GM18858 (cell line): ENCODE data around the gene RAD9A.
"Not testable (repeated sequence)": the region's sequence is repeated elsewhere in the genome, so short reads cannot be mapped to it uniquely, and the experiment has no call there.

Experiments
- ATAC-seq: cut with Tn5 transposase; IDR thresholded peaks from one replicate; pipeline ENCODE4 v1.9.1; 2021; ENCODE audit not compliant: unreplicated experiment

RAD9A gene

GRCh38 chr11:67395555-67396258 is 3.9 kb downstream of the RAD9A start:
- ATAC-seq, result no peak

GRCh38 chr11:67396259-67396581 is 4.4 kb downstream of the RAD9A start:
- ATAC-seq, result no peak

DNA sequence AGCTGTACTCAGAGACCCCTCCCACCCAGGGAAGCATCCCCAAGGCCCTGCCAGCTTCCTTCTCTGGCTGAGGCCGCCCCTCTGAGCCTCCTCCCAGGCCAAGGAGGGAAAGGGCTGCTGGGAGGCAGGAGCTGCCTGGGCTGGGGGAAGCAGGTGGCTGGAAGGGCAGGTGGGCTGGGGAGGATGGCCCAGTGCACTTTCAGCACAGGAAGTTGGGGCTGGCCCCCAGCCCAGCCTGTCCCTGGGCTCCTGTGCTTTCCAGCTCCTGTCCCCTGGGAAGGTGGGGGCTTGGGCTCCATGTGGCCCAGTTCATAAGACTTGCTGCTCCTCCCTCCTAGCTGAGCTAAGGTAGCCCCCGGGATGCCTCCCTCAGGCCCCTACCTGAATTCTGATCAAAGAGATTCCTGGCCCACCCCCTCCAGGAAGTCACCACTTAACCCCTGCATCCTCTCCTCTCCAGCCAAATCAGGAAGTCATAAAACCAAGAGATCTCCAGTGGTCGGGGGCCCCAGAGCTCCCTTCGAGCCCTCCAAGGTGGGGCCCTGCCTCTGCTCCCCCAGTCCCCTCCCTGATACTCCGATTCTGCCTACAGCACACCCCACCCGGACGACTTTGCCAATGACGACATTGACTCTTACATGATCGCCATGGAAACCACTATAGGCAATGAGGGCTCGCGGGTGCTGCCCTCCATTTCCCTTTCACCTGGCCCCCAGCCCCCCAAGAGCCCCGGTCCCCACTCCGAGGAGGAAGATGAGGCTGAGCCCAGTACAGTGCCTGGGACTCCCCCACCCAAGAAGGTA is 5.0 kb downstream of the RAD9A start:
- ATAC-seq, result no peak

- no peak for ATAC-seq
Observed at GRCh38 chr11:67397536-67397935, 5.8 kb downstream of the RAD9A start.

DNA sequence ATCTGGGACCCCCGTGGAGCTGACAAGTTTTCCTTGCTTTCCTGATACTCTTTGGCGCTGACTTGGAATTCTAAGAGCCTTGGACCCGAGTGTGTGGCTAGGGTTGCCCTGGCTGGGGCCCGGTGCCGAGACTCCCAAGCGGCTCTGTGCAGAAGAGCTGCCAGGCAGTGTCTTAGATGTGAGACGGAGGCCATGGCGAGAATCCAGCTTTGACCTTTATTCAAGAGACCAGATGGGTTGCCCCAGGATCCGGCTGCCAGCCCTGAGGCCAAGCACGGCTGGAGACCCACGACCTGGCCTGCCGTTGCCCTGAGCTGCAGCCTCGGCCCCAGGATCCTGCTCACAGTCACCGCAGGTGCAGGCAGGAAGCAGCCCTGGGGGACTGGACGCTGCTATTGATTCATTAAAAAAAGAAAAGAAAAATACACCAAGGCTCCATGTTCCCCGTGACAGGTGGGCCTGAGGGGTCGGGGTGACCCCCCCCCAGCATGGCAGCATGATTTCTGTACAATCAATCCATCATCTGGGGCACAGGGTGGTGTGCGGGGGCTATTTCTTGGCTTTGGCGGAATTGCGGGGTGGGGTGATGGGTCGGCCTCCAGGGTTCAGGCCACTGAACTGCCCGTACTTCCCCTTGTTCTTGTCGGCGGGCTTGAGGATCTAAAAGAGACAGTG is 6.3 kb downstream of the RAD9A start:
- ATAC-seq, result no peak

DNA sequence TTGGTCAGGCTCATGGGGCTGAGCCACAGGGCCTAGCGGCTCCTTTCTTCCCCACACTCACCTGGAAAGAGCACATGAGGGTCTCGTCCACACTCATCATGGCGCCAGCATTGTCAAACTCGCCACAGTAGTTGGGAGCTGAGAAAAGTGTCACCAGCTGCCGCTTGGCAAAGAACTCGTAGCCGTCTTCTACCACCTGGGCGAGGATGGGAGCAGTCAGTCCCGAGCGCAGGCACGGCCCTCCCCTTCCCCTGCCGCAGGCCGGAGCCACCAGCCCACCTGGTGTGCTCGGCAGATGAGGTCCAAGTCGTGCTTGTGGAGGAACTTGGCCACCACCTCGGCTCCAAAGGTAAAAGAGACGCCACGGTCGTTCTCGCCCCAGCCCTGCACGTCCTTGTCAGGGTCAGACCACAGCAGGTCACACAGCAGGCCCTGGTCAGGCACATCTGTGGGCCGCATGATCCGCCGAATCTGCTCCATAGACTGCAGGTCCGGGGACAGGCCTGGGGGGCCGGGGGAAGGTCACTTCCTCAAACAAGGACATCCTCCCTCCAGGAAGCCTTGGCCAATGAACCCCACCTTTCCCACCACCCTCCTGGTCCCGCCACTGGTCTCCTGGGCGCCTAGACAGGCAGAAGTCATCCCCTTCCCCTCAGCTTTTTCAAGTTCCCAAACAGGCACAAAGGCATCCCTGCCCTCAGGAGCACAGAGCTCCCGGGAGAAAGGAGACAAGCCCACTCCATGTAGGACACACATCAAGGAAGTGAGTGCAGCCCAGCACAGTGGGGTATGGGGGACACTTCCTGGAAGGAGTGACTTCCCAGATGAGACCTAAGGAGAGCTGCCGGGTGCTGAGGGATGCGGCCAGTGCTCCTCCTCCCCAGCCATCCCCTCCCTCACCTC is 7.1 kb downstream of the RAD9A start:
- no peak for ATAC-seq

DNA sequence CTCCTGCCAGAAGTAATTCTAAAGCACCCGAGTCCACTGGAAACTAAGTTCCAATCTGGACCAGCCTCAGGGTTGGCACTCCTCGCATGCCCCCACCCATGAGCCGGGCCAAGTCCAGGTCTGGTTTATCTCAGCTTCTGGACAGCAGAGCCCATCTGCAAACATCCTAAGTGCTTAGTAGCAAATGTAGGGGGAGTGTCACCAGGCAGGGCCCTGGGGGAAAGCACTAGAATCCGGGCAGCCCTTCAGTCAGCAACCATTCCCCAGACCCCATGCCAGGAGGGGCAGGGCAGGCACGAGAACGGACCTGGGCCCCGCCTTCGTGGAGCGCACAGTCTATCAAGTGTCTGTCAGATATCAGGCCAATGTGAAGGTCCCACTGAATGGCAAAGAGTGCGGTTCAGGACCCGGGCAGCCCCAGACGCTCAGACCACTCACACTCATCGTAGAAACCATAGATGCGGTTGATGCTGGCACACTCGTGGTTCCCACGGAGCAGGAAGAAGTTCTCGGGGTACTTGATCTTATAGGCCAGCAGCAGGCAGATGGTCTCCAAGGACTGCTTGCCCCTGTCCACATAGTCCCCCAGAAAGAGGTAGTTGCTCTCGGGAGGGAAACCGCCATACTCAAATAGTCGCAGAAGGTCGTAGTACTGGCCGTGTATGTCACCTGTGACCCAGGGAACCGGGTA is 8.6 kb downstream of the RAD9A start:
- no peak for ATAC-seq

DNA sequence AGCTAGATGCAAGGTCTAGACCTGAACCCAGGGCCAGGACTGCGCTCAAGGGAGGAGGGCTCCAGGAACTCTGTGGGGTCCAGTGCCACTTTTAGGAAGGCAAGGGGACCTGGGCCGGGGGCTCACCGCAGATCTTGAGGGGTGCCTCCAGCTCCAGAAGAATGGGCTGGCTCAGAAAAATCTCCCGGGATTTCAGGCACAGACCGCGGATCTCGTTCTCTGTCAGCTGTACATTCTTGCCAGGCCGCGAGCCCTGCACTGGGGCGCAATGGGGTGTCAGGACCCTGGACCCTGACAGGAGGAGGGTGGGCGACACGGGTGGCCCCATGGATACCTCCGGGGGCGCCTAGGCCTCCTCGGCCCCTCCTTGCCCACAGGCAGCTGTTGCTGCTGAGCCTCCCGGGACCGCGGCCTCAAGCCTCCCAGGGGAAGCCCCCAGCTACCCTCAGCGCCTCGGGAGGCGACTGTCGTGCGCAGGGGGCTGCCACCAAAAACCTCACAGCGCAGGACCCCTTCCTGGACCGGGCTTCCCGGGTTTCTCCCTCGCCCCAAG is 9.2 kb downstream of the RAD9A start:
- no peak for ATAC-seq

GRCh38 chr11:67401495-67402191 is 9.9 kb downstream of the RAD9A start, which contains the start of gene PPP1CA:
Gene PPP1CA, minus strand, starts transcription at chr11:67401858. Its CDS starts 76 bp downstream, at chr11:67401782.
- ATAC-seq, result no peak

DNA sequence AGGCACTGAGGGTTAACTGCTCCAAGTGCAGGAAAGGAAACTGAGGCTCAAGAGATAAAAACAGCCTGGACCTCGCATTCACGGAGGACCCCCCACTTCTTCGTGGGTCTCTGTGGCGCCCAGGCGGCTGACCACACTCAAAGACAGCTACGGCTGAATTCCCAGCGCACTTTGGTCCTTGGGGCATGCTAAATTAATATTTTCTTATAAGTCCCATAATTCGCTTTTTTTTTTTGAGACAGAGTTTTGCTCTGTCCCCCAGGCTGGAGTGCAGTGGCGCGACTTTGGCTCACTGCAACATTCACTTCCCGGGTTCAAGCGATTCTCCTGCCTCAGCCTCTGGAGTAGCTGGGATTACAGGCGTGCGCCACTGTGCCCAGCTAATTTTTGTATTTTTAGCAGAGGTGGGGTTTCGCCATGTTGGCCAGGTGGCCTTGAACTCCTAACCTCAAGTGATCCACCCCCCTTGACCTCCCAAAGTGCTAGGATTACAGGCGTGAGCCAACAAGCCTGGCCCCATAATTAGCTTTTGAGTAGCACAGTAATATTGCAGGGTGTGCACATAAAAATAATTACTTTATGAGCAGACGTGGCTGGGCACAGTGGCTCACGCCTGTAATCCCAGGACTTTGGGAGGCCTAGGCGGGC is 10.5 kb downstream of the RAD9A start:
- not testable (repeated sequence) for ATAC-seq

GRCh38 chr11:67403085-67403484 is 11.3 kb downstream of the RAD9A start:
- ATAC-seq, result not testable (repeated sequence)

- ATAC-seq, result no peak
Observed at GRCh38 chr11:67404515-67405195, 12.9 kb downstream of the RAD9A start.

- ATAC-seq, result no peak
Observed at GRCh38 chr11:67405196-67405567, 13.4 kb downstream of the RAD9A start.

DNA sequence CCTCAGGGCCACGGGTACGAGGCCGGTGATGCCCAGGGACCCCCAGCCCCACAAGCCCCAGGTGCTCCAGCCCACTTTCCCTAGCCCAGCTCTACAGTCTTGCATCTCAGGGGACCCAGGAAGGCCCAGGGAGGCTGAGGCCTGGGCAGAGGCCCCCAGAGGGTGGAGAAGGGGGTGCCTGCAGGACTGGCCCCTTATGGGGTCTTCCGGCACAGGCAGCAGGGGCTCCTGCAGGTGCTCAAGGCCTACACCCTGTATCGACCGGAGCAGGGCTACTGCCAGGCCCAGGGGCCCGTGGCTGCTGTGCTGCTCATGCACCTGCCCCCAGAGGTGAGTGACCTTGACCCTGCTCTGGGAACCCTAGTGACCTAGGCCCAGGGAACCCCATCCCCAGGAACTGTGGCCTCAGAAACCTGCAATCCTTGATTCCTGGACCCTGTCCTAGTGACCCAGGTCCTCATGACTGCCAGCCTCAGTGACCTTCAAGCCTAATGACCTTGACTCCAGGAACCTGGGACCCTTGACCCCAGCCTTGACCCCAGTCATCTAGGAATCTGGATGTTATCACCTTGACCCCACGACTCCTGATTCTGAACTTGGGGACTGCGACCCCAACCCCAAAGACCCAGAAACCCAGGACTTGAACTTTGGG is 14.0 kb downstream of the RAD9A start:
- no peak for ATAC-seq

DNA sequence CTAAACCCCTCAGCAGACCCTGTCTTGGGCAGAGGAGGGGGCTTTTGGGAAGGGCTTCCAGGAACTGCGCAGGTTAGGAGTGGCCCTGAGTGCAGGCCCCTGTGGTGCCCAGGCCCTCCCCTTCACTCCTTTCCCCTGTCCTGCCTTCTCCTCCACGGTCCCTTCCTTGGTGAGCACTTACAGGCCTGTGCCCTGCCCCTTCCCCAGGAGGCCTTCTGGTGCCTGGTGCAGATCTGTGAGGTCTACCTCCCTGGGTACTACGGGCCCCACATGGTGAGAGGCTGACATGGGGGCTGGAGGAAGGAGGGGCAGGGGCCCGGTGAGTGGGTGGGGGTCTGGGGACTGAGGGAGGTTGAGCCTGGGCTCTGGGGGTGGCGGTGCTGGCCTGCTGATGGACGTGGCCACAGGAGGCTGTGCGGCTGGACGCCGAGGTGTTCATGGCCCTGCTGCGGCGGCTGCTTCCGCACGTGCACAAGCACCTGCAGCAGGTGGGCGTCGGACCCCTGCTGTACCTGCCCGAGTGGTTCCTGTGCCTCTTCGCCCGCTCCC is 14.7 kb downstream of the RAD9A start:
- no peak for ATAC-seq

GRCh38 chr11:67406969-67407687 is 15.3 kb downstream of the RAD9A start:
- ATAC-seq, result no peak

DNA sequence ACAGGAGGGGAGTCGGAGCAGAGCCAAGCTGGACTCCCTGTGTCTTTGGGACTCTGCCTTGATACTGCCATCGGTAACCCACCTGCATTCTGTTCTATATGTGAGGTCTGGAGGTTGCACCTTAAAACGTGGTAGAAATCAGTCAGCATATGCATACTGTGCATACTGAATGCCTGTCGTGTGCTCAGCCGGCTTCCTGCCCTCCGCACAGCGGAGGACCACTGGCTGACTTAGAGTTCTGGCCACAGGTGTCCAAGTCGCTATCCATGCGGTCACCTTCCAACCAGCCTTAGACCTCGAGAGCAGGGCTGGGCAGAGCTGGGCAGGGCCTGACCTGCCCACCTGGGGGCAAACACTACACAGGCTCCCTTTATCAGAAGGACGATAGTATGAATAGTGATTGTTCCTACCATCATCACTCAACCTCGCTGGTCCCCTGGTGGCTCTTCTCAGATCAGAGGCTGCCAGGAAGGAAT is 15.9 kb downstream of the RAD9A start:
- ATAC-seq, result no peak
